ACHN (cell line): ENCODE data around the gene TMEM150C.

Source experiments
- DNase-seq: peaks from one replicate; pipeline ENCODE4 v3.0.0-alpha.2; 2015
- in situ Hi-C: cut with HindIII; loops from 2 replicates; pipeline ENCODE4 v1.10.0; 2017; ENCODE audit warnings: low sequenced_read_pairs, low pct_ligation_motif_present, low pct_unique_long_range_greater_than_20kb

TMEM150C gene

DNA sequence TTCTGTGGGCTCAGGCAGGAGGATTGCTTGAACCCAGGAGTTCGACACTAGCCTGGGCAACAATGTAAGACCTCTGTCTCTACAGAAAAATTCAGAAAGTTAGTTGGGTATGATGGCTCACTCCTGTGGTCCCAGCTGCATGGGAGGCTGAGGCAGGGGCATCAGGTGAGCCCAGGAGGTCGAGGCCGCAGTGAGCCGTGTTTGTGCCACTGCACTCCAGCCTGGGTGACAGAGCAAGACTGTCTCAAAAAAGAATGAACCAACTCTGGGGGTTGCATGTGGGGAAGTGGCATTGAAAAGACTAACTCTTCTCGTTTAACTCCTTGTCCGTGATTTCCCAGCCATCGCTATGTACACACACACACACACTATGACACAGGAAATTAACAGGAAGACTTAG is 104.5 kb downstream of the TMEM150C start:
- in situ Hi-C loops = loop anchor here (25.0 kb wide), 1 partner anchor 280 kb away; no protein-coding TSS in a partner anchor
- no peak for DNase-seq

DNA sequence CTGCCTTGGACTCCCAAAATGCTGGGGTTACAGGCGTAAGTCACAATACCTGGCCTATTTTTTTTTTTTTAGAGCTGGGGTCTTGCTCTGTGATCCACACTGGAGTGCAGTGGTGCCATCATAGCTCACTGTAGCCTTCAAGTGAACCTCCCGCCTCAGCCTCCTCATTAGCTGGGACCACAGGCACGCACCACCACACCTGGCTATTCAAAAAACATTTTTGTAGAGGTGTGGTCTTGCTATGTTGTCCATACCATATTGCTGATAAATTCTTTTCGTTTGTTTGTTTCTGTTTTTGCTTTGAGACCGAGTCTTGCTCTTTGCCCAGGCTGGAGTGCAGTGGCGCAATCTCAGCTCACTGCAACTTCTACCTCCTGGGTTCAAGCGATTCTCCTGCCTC is 109.8 kb downstream of the TMEM150C start:
- in situ Hi-C loops = loop anchor here (25.0 kb wide), 1 partner anchor 285 kb away; no protein-coding TSS in a partner anchor
- no peak for DNase-seq

DNA sequence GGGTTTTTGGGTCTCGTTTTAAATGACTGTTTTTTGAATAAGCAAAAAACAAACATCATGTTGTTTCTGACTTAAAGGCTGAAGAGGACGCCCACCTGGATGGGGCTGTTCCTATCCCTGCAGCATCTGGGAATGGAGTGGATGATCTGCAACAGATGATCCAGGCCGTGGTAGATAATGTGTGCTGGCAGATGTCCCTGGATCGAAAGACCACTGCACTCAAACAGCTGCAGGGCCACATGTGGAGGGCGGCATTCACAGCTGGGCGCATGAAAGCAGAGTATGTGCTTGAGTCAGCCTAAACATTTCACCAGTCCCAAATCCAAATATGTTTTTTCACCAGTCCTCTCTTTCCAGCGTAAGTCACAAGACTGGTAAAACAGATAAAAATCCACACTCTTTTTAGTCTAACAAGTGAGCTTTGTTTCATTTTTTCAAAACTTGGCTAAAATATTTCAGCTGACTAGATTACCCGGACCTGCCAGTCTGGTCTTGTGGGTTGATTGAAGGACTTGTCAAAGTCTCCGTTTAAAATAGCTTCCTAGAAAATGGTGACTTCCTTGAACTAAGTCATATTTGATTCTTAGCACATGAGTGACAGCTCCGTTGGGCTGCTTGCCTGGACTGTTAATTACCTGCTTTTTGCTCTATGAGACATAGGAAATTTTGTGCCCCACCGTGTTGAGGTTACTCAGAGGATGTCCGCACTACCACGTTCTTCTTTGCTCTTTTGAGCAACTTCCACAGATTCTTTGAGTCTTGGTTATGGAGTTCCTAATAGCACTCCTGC is 110.6 kb downstream of the TMEM150C start:
- DNase-seq = no peak
- in situ Hi-C loops = loop anchor here (25.0 kb wide), 1 partner anchor 286 kb away; no protein-coding TSS in a partner anchor

DNA sequence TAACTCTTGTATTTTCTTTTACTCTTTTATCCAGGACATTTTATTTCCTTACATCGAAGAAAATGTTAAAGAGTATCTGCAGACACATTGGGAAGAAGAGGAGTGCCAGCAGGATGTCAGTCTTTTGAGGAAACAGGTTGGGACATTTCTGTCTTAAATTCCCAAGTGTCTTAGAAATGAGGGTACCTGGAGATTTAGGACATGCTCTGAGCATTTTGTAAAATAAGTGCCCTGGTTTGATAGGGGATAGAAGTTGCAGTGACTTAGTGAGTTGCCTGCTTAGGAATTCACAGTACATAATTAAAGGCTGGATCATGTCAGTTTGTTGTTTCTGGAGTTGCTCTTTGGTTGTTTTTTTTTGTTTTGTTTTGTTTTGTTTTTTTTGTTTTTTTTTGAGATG is 113.9 kb downstream of the TMEM150C start:
- no peak for DNase-seq
- in situ Hi-C loops = no loop called here

DNA sequence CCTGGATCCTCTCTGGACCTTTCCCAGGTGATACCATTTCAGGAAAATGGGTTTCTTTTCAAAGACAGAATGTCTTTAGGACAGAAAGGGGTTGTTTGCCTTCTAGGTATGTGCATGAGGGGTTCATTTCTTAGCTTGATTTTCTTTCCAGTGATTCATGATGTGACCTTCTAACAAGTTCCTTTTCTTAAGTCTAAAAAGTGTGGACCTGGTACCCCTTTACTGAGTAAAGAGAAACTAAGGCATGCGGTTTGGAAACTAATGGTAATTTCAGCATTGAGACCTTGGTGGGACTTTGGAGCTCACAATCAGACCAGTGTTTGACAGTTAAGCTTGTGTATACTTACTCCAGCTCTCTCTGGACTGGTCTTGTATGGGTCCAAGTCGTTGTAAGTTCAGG is 122.7 kb downstream of the TMEM150C start:
- in situ Hi-C loops = no loop called here
- DNase-seq = no peak

DNA sequence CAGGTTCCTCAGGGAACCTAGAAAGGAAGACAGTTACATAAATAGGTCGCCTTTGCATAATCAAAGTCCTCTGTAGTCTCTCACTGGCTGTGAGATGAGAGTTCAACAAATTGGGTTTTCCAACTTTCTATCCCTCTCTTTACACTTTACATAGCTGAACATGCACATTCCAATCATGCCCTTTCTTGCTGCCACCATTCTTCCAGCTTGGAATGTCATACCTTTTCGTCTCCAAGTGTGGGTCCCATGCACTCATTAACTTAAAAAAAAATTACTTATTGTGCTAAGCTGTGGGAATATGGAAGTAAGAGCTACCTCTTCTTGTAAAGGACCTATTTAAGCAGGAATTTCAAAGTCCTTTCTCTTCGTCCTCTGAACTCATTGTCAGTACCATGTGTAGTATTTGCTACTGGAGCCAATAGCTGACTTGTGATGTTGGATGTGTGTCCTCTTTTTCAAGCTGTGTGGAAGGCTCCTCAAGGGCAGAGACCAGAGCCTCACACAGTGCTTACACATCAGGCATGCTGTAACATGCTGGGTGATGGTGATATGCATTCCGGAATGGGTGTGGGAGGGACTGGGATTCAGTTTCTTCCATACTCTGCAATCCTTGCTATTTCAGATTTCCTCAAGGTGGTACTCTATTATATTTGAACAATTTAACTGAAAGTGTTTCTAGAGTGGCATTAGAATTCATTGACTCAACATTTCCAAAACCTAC is 124.3 kb downstream of the TMEM150C start:
- no peak for DNase-seq
- in situ Hi-C loops = no loop called here

DNA sequence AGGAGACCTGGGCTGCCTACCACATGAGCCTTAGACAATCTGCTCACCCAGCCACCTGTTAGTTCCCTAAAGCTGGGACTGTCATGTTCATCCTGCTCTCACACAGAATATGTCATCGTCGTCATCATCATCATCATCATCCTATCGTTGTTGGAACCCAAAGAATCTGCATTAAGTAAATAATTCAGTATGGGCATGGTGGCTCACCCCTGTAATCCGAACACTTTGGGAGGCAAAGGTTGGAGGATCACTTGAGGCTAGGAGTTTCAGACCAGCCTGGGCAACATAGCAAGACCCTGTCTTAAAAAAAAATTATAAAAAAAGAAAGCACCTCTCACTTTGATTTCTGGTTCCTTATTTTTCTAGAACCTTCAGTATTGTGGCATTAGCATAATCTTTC is 125.0 kb downstream of the TMEM150C start:
- DNase-seq = no peak
- in situ Hi-C loops = no loop called here

DNA sequence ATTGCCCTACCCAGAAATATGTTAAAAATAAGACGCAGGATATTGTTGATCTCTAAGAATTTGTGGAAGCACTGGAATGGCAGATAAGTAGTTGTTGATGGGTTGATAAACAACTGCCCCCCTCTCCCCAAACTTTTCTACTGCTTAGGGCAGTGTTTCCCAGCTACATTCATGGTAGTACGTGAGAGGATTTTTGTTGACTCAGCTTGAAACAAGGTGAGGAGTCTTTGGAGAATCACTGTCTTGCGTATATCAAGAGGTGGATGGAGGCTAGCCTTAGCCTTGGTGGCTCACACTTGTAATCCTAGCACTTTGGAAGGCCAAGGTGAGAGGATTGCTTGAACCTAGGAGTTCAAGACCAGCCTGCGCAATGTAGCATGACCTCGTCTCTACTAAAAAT is 125.7 kb downstream of the TMEM150C start:
- in situ Hi-C loops = no loop called here
- no peak for DNase-seq

DNA sequence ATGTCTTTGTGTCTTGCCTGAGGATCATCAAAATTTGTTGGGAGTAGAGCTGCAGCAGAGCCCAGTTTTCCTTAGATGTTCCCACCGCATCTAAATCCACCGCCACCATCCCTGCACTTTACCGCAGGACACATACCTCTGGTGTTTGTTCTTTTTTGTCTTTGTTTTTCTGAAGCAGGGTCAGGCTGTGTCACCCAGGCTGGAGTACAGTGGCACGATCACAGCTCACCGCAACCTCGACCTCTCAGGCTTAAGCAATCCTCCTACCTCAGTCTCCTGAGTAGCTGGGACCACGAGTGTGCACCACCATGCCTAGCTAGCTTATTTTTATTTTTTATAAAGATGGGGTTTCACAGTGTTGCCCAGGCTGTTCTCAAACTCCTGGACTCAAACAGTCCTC is 126.8 kb downstream of the TMEM150C start:
- in situ Hi-C loops = no loop called here
- no peak for DNase-seq

DNA sequence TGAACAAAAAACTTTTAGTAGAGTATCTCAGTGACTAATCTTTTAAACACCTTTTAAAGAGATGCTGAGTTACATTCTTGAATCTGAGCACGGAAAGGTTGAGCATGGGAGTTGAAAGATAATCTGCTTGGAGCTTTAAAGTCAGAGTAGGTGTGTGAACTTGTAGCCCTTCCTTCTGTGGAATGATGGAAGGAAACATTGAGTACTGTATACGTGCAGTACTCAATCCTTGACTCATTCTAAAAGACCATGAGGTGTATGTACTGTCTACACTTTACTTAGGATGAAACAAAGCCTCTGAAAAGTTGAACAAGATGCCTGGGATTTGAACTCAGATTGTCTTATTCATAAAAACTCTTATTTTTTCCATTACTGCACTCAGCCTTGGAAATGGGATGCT is 128.0 kb downstream of the TMEM150C start:
- in situ Hi-C loops = no loop called here
- no peak for DNase-seq
